ENCODE data around the gene LAX1.

LAX1 gene

DNA sequence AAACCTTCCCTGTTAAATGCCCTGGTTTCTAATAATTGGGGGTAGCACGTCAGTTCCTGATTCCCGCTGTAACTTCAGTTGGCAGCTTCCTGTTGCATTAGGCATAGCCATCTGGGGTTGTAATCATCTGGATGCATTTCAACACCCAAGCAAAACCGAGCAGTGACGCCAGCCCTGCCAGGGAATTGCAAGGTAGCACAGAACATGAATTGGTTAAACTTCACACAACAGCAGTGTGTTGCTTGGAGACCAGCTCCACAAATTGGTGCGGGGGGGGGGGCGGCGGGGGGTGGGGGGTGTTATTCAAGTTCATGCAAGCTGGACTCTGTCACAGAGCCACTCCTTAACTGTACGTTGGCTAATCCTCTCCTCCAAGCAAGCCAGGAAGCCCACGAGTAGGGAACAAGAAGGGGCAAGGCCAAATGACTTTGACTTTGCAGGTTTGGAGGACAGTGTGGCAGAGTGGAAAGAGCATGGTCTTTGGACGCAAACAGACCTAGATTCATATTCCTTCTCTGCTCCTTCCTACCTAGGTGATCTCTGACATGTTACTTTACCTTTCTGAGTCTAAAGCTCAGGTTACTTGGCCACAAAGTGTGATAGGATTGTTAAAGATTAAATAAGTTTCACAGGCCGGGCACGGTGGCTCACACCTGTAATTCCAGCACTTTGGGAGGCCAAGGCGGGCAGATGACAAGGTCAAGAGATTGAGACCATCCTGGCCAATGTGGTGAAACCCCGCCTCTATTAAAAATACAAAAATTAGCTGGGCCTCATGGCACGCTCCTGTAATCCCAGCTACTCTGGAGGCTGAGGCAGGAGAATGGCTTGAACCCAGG is 4.7 kb downstream of the LAX1 start:
- TF ChIP-seq CTCF (IDR thresholded peaks at IDR 0.05; ENCODE audit: low read depth, low read length, poor library complexity, severe bottlenecking), result no peak
- no peak for TF ChIP-seq EZH2phosphoT487 (IDR thresholded peaks at IDR 0.05; ENCODE audit: borderline replicate concordance, low read length)
- Histone ChIP-seq H3K9me3 (ENCODE audit: control insufficient read depth, insufficient read depth, low read length) (no peaks in the 10 kb centered on the region), H3K4me3 (ENCODE audit: low read length) (no peak overlapping the region), H3K4me1 (ENCODE audit: control insufficient read depth, low read length) (peaks cover 6% of the 10 kb centered on the region), H3K27me3 (ENCODE audit: control insufficient read depth, low read length) (peaks cover 9% of the 10 kb centered on the region), H3K9me2 (replicated peaks; ENCODE audit: control insufficient read depth, low read length) (no peaks in the 10 kb centered on the region), H3K27ac (ENCODE audit: low read depth, low read length) (no peak overlapping the region), H3K4me2 (ENCODE audit: low read length) (no peak overlapping the region), H3K79me2 (ENCODE audit: control insufficient read depth, low read length) (no peaks in the 10 kb centered on the region), H3F3A (ENCODE audit: control insufficient read depth, insufficient read depth) (no peaks in the 10 kb centered on the region), H4K20me1 (ENCODE audit: control insufficient read depth, insufficient read depth, low read depth, low read length) (no peaks in the 10 kb centered on the region), H3K36me3 (ENCODE audit: control insufficient read depth, low read length) (no peaks in the 10 kb centered on the region)

- Histone ChIP-seq H3K4me2 (ENCODE audit: low read length) (no peak overlapping the region), H3K36me3 (ENCODE audit: control insufficient read depth, low read length) (no peaks in the 10 kb centered on the region), H3K9me3 (ENCODE audit: control insufficient read depth, insufficient read depth, low read length) (no peaks in the 10 kb centered on the region), H3K79me2 (ENCODE audit: control insufficient read depth, low read length) (no peaks in the 10 kb centered on the region), H4K20me1 (ENCODE audit: control insufficient read depth, insufficient read depth, low read depth, low read length) (no peaks in the 10 kb centered on the region), H3K27ac (ENCODE audit: low read depth, low read length) (no peak overlapping the region), H3K27me3 (ENCODE audit: control insufficient read depth, low read length) (peaks cover 9% of the 10 kb centered on the region), H3K4me3 (ENCODE audit: low read length) (no peak overlapping the region), H3F3A (ENCODE audit: control insufficient read depth, insufficient read depth) (no peaks in the 10 kb centered on the region), H3K9me2 (replicated peaks; ENCODE audit: control insufficient read depth, low read length) (no peaks in the 10 kb centered on the region), H3K4me1 (ENCODE audit: control insufficient read depth, low read length) (peaks cover 10% of the 10 kb centered on the region)
- TF ChIP-seq EZH2phosphoT487 (IDR thresholded peaks at IDR 0.05; ENCODE audit: borderline replicate concordance, low read length) (no peak), CTCF (IDR thresholded peaks at IDR 0.05; ENCODE audit: low read depth, low read length, poor library complexity, severe bottlenecking) (no peak)
These were observed 6.9 kb downstream of the LAX1 start for GRCh38 chr1:203771901-203772301.

- Histone ChIP-seq H3K4me1 (ENCODE audit: control insufficient read depth, low read length) (peaks cover 10% of the 10 kb centered on the region), H3K27ac (ENCODE audit: low read depth, low read length) (no peak overlapping the region), H3K27me3 (ENCODE audit: control insufficient read depth, low read length) (peaks cover 9% of the 10 kb centered on the region), H4K20me1 (ENCODE audit: control insufficient read depth, insufficient read depth, low read depth, low read length) (no peaks in the 10 kb centered on the region), H3F3A (ENCODE audit: control insufficient read depth, insufficient read depth) (no peaks in the 10 kb centered on the region), H3K4me2 (ENCODE audit: low read length) (no peak overlapping the region), H3K9me2 (replicated peaks; ENCODE audit: control insufficient read depth, low read length) (no peaks in the 10 kb centered on the region), H3K4me3 (ENCODE audit: low read length) (no peak overlapping the region), H3K36me3 (ENCODE audit: control insufficient read depth, low read length) (no peaks in the 10 kb centered on the region), H3K9me3 (ENCODE audit: control insufficient read depth, insufficient read depth, low read length) (no peaks in the 10 kb centered on the region), H3K79me2 (ENCODE audit: control insufficient read depth, low read length) (no peaks in the 10 kb centered on the region)
- no peak for TF ChIP-seq EZH2phosphoT487 (IDR thresholded peaks at IDR 0.05; ENCODE audit: borderline replicate concordance, low read length)
- no peak for TF ChIP-seq CTCF (IDR thresholded peaks at IDR 0.05; ENCODE audit: low read depth, low read length, poor library complexity, severe bottlenecking)
These were observed 7.9 kb downstream of the LAX1 start for GRCh38 chr1:203772836-203773235.

Measured in DOHH2 (cell line).